ENCODE results near the gene DEFB131B.

Gene DEFB131B

DNA sequence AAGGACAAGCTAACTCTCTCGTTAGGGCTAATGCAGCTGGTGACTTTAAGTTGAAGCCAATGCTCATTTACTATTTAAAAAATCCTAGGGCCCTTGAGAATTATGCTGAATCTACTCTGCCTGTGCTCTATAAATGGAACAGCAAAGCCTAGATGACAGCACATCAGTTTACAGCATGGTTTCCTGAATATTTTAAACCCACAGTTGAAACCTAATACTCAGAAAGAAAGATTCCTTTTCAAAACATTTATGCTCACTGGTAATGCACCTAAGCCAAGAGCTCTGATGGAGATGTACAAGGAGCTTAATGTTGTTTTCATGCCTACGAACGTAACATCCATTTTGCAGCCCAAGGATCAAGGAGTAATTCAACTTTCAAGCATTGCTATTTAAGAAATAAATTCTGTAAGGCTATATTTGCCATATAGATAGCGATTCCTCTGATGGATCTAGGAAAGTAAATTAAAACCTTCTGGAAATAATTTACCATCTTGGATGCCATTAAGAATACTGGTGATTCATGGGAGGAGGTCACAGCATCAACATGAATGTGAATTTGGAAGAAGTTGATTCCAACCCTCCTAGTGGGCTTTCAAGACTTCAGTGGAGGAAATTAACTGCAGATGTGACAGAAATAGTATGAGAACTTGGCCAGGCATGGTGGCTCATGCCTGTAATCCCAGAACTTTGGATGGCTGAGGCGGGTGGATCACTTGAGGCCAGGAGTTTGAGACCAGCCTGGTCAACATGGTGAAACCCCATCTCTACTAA lies 35.7 kb downstream of the DEFB131B start:
- no peaks in the 10 kb centered on the region for H3K9me3 ChIP-seq (ENCODE audit: control insufficient read depth, low read length)
- no peak overlapping the region for H2AFZ ChIP-seq
- no peaks in the 10 kb centered on the region for H3K4me1 ChIP-seq
- no peak overlapping the region for H3K27ac ChIP-seq
- TF ChIP-seq, protein P1, sequence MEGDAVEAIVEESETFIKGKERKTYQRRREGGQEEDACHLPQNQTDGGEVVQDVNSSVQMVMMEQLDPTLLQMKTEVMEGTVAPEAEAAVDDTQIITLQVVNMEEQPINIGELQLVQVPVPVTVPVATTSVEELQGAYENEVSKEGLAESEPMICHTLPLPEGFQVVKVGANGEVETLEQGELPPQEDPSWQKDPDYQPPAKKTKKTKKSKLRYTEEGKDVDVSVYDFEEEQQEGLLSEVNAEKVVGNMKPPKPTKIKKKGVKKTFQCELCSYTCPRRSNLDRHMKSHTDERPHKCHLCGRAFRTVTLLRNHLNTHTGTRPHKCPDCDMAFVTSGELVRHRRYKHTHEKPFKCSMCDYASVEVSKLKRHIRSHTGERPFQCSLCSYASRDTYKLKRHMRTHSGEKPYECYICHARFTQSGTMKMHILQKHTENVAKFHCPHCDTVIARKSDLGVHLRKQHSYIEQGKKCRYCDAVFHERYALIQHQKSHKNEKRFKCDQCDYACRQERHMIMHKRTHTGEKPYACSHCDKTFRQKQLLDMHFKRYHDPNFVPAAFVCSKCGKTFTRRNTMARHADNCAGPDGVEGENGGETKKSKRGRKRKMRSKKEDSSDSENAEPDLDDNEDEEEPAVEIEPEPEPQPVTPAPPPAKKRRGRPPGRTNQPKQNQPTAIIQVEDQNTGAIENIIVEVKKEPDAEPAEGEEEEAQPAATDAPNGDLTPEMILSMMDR (IDR thresholded peaks at IDR 0.05), result no peak
- H3K36me3 ChIP-seq (ENCODE audit: control insufficient read depth, insufficient read depth, low read length), result no peaks in the 10 kb centered on the region
- no peak overlapping the region for H3K9ac ChIP-seq
- no peak overlapping the region for H3K4me3 ChIP-seq (ENCODE audit: low read depth, low read length)
- H3K79me2 ChIP-seq, result no peaks in the 10 kb centered on the region
- H3K4me2 ChIP-seq (ENCODE audit: low read length), result no peak overlapping the region
- H3K27me3 ChIP-seq (ENCODE audit: control insufficient read depth, insufficient read depth, low read length), result no peaks in the 10 kb centered on the region

DNA sequence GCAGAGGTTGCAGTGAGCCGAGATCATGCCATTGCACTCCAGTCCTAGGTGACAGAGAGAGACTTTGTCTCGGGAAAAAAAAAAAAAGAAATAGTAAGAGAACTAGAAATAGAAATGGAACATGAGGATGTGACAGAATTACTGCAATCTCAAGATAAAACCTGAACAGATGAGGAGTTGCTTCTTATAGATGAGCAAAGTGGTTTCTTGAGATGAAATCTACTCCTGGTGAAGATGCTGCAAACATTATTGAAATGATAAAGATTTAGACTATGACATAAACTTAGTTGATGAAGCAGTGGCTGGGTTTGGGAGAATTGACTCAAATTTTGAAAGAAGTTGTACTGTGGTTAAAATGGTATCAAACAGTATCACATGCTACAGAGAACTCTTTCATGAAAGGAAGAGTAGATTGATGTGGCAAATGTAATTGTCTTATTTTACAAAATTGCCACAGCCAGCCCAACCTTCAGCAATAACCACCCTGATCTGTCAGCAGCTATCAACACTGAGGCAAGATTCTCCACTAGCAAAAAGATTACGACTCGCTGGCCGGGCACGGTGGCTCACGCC lies 36.5 kb downstream of the DEFB131B start:
- Histone ChIP-seq H3K27me3 (ENCODE audit: control insufficient read depth, insufficient read depth, low read length) (no peaks in the 10 kb centered on the region), H3K79me2 (no peaks in the 10 kb centered on the region), H3K4me3 (ENCODE audit: low read depth, low read length) (no peak overlapping the region), H3K36me3 (ENCODE audit: control insufficient read depth, insufficient read depth, low read length) (no peaks in the 10 kb centered on the region), H3K4me1 (no peaks in the 10 kb centered on the region), H2AFZ (no peak overlapping the region), H3K9me3 (ENCODE audit: control insufficient read depth, low read length) (no peaks in the 10 kb centered on the region), H3K27ac (no peak overlapping the region), H3K9ac (no peak overlapping the region), H3K4me2 (ENCODE audit: low read length) (no peak overlapping the region)
- TF ChIP-seq, protein P1 (IDR thresholded peaks at IDR 0.05), result no peak

DNA sequence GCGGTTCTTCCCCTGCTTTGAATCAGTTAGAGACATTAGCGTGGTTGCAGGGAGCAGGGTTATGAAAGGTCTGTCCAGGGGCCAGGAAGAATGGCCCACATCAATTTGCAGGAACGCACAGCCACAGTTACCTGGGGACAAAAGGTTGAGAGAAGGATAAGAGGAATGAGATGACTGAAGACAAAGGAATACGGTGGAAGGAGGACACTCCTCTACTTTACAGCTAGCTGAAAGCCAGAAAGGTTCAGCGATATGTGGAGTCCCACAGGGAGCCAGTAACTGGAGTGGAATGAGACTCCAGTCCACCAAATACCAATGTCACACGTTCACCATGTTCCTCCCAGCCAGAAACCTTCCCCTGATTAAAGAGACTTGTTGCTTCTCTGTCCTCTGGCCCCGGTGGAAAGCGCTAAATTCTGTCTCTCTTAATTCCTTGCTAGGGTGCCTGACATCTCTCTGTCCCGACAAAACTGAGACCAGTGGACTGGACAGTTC lies 39.4 kb downstream of the DEFB131B start:
- Histone ChIP-seq H2AFZ (no peak overlapping the region), H3K27ac (no peak overlapping the region), H3K9me3 (ENCODE audit: control insufficient read depth, low read length) (no peaks in the 10 kb centered on the region), H3K36me3 (ENCODE audit: control insufficient read depth, insufficient read depth, low read length) (no peaks in the 10 kb centered on the region), H3K79me2 (peaks cover 2% of the 10 kb centered on the region), H3K27me3 (ENCODE audit: control insufficient read depth, insufficient read depth, low read length) (no peaks in the 10 kb centered on the region), H3K4me2 (ENCODE audit: low read length) (no peak overlapping the region), H3K4me1 (no peaks in the 10 kb centered on the region), H3K4me3 (ENCODE audit: low read depth, low read length) (no peak overlapping the region), H3K9ac (no peak overlapping the region)
- TF ChIP-seq, protein P1 (IDR thresholded peaks at IDR 0.05), result no peak

DNA sequence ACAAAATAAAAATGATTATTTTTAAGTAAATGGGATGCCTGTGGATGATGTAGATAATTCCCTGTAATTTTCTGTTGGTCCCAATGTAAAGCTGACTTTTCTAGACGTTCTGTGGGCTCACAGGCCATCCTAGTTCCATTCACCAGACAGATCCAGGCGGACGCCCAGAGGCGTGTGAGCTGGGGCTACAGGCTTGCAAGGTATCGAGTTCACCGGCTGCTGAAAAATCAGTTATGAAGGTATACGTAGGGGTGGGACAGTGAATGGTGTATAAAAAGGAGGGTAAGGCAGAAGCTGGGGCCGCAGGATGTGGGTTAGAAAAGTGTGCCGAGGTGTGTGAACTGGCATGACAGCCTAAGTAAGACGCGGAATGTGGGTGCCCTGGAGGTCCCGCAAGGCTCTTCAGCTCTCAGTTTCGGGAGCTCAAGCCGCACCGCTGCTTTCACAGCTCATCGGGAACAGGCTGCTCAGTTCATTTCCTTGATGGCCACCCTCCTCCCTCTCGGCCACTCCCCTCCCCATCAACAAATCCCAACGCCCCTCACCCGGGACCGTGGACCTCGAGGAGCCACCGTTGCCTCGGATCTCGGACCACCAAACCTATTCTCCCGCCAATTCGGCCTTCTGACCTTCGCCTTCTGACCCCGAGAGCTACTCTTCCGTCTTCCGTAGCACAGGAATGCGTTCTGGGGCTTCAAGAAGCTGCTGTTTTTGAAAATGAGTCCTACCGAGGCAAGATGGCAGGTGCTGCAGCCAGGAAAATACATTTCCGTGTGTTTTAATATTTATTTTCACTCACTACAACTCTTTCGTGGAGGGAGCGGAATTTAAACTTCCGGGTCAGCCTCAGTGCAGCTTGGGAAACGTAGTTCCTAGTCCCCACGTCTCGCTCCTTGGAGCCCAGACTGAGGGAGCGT lies 49.8 kb downstream of the DEFB131B start, which contains the start of gene XNDC1N:
XNDC1N (minus strand) TSS at position 775 of the 917 bp plus-strand sequence. CDS start 5,241 bp downstream, outside the sequence.
- Histone ChIP-seq H3K27me3 (ENCODE audit: control insufficient read depth, insufficient read depth, low read length) (no peaks in the 10 kb centered on the region), H3K27ac (peak within 1 kb of the TSS; percentile 82), H3K79me2 (peaks cover 19% of the 10 kb centered on the region), H3K4me3 (ENCODE audit: low read depth, low read length) (peak within 1 kb of the TSS; percentile 93), H2AFZ (peak within 1 kb of the TSS; percentile 92), H3K36me3 (ENCODE audit: control insufficient read depth, insufficient read depth, low read length) (no peaks in the 10 kb centered on the region), H3K9ac (peak within 1 kb of the TSS; percentile 19), H3K4me2 (ENCODE audit: low read length) (peak within 1 kb of the TSS; percentile 87), H3K4me1 (no peaks in the 10 kb centered on the region), H3K9me3 (ENCODE audit: control insufficient read depth, low read length) (no peaks in the 10 kb centered on the region)
- TF ChIP-seq, protein P1 (IDR thresholded peaks at IDR 0.05), result no peak
